K562 (cell line): ENCODE measurements around the gene STAG2. TPM values are rescaled to one million over a fixed set of nuclear protein-coding genes. Genes with fewer than 3 reads are reported as not detected.

Source experiments
- BMI1 ChIP-seq: fragments of 150-350 bp; IDR thresholded peaks from 2 replicates; pipeline ENCODE4 v1.6.1; 2014; ENCODE audit warnings: low read length
- CHD1 ChIP-seq: fragments of 200-600 bp; sonication (generic); IDR thresholded peaks from one replicate; pipeline ENCODE4 v1.6.1; 2012; ENCODE audit warnings: mild to moderate bottlenecking, moderate library complexity, low read length, inconsistent platforms
- CLOCK ChIP-seq: fragments of 250-450 bp; sonication (Bioruptor Pico); IDR thresholded peaks from 2 replicates; pipeline ENCODE4 v1.4.0; 2020; ENCODE audit warnings: mild to moderate bottlenecking, moderate library complexity, borderline replicate concordance
- CREB5 ChIP-seq: fragments of 250-450 bp; sonication (Bioruptor Pico); IDR thresholded peaks from 2 replicates; pipeline ENCODE4 v1.5.0; 2020; ENCODE audit warnings: mild to moderate bottlenecking
- ESRRB ChIP-seq: fragments of 250-450 bp; sonication (Bioruptor Pico); IDR thresholded peaks from 2 replicates; pipeline ENCODE4 v1.5.0; 2020; ENCODE audit warnings: mild to moderate bottlenecking, moderate library complexity, borderline replicate concordance
- NELFE ChIP-seq: IDR thresholded peaks from 2 replicates; pipeline ENCODE4 v1.6.1; 2011; ENCODE audit warnings: mild to moderate bottlenecking; ENCODE audit not compliant: insufficient read depth, insufficient read length
- polyA plus RNA-seq, 8 experiments: library from polyadenylated mRNA; depleted of rRNA in 4 of 8; stranded (reverse) in 5 of 8; unstranded in 3 of 8; fragments of >200 nt; fragmentation: Nextera tagmentation in 2 of 8; fragmentation: Illumina TruSeq in 1 of 8; extraction: Ambion mirVana in 2 of 8; extraction: Trizol in 1 of 8; gene quantifications; 2 replicates each; pipeline versions ENCODE4 v1.2.1 to v1.2.3, GENCODE V29; 2011 to 2014; ENCODE audit warnings: inconsistent platforms in 1 of 8, missing spikeins in 1 of 8
- total RNA-seq, 7 experiments: library from RNA; depleted of rRNA in 6 of 7; stranded (reverse); fragments of >200 nt in 6 of 7; fragmentation: Illumina TruSeq in 2 of 7; extraction: Trizol in 2 of 7; gene quantifications; 2 replicates each; pipeline versions ENCODE4 v1.2.1 to v1.2.3, GENCODE V29; 2011 to 2021; ENCODE audit warnings: low replicate concordance in 1 of 7
- TF ChIP-seq, protein P1 (sequence below): sonication (generic); formaldehyde crosslinking; IDR thresholded peaks from 2 replicates; pipeline ENCODE4 v1.8.0; 2022; ENCODE audit warnings: mild to moderate bottlenecking, missing genetic modification reagents

The STAG2 gene
- total and polyA plus RNA-seq, 9 of the 15 experiments (the other 6 are each of a cell fraction or from before 2014, with no cell fraction given), result 40.3 to 133 (median 90.1) TPM

DNA sequence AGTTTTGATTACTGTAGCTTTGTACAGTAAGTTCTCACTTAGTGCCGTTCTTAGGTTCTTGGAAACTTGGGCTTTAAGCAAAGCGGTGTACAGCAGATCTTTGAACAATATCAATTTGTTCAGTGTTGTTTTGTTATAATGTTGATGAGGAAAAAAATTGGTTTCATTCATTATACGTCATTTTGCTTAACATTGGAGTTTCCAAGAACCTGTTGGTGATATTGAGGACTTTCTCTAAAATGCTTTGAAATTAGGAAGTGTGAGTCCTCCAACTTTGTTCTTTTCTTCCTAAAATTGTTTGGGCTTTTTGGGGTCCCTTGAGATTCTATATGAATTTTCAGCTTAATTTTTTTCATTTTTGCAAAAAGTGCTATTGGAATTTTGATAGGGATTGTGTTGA lies 49.1 kb downstream of the STAG2 start (continued):
- no peak for TF ChIP-seq ESRRB (CRISPR knock-in tag)
- no peak for TF ChIP-seq BMI1
- TF ChIP-seq NELFE, result no peak
- TF ChIP-seq, protein P1, sequence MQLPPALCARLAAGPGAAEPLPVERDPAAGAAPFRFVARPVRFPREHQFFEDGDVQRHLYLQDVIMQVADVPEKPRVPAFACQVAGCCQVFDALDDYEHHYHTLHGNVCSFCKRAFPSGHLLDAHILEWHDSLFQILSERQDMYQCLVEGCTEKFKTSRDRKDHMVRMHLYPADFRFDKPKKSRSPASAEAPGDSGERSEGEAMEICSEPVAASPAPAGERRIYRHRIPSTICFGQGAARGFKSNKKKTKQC, result no peak
- no peak for TF ChIP-seq CHD1
- no peak for TF ChIP-seq CREB5 (CRISPR knock-in tag)
- no peak for TF ChIP-seq CLOCK
